AG10803 (cell line): ENCODE data around the gene ZNF844.

Experiments used
- DNase-seq: peaks from one replicate; pipeline ENCODE4 v3.0.0; 2010; ENCODE audit warnings: low read depth
- H3K4me3 ChIP-seq: 2 replicates; pipeline ENCODE4 v1.5.1; 2011; ENCODE audit warnings: mild to moderate bottlenecking, low read length, control low read depth
- TF ChIP-seq, protein P1 (sequence below): conservative IDR thresholded peaks from 2 replicates; pipeline ENCODE4 v1.5.1; 2011; ENCODE audit warnings: mild to moderate bottlenecking, low read length, control low read depth, inconsistent platforms

The ZNF844 gene

DNA sequence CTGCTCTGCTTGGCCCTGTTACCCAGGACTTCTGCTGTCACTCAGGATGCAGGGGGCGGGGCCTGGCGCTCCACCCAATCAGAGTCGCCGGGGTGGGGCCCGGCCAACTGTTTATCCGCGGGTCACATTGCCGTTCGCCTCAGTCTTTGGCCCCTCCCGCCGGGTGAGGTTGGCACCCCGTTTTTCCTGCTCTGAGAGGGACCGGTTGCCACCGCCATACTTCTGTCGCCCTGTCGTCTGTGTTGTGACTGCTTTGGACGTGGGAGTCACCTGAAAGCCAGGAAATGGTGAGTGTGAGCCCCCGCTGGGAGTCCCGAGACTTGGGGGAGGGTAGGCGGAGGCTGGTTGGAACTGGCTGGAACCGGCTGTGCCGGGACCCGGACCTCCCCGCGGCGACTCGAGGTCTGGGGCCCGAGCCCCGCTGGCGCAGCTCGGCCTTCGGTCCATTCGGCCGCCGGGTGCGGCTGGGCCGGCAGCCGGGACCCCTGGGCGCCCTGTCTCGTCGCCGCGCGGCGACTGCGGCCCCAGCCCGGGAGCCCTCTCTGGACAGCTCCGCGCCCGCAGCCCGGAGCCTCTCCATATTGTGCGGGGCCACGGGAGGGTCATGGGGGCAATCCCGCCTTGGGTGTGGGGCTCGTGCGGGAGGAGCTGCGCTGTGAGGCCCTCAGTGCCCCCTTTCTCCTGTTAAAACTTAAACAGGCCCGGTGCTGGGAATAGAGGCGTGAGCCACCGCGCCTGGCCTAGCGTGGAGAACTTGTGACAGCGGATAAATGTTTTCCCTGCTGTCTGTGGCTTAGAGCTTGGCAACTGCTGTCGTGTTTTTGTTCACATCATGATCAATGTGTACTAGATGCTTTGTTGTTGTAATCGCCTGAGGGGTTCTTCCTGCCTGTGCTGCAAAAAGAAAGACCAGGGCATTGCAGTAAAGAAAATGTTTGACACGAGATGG, at the start of gene ZNF844:
TSS of gene ZNF844 (plus strand) at position 142 of the 949 bp plus-strand sequence. CDS start at position 285, 143 bp downstream.
- TF ChIP-seq, protein P1, sequence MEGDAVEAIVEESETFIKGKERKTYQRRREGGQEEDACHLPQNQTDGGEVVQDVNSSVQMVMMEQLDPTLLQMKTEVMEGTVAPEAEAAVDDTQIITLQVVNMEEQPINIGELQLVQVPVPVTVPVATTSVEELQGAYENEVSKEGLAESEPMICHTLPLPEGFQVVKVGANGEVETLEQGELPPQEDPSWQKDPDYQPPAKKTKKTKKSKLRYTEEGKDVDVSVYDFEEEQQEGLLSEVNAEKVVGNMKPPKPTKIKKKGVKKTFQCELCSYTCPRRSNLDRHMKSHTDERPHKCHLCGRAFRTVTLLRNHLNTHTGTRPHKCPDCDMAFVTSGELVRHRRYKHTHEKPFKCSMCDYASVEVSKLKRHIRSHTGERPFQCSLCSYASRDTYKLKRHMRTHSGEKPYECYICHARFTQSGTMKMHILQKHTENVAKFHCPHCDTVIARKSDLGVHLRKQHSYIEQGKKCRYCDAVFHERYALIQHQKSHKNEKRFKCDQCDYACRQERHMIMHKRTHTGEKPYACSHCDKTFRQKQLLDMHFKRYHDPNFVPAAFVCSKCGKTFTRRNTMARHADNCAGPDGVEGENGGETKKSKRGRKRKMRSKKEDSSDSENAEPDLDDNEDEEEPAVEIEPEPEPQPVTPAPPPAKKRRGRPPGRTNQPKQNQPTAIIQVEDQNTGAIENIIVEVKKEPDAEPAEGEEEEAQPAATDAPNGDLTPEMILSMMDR = no peak
- peak; percentile 90 for DNase-seq
- H3K4me3 ChIP-seq = peak within 1 kb of the TSS; percentile 97

DNA sequence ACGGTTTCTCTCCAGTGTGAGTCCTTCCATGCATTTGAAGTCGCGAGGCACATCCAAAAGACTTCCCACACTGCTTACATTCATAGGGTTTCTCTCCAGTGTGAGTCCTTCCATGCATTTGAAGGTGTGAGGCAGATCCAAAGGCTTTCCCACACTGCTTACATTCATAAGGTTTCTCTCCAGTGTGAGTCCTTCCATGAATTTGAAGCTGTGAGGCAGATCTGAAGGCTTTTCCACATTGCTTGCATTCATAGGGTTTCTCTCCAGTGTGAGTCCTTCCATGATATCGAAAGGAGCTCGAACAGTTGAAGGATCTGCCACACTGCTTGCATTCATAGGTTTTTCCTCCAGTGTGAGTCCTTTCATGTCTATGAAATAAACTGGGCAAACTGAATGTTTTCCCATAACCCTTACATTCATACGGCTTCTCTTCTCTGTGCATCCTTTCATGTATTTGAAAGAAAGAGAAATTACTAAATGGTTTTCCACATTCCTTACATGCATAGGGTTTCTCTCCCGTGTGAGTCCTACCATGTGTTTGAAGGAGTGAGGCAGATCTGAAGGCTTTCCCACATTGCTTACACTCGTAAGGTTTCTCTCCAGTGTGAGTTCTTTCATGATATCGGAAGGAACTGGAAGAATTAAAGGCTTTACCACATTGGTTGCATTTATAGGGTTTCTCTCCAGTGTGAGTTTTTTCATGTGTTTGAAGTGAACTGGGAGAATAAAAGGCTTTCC, 49.3 kb upstream of the ZNF844 start:
- no peak for DNase-seq
- H3K4me3 ChIP-seq = no peak overlapping the region
- TF ChIP-seq, protein P1 = no peak

DNA sequence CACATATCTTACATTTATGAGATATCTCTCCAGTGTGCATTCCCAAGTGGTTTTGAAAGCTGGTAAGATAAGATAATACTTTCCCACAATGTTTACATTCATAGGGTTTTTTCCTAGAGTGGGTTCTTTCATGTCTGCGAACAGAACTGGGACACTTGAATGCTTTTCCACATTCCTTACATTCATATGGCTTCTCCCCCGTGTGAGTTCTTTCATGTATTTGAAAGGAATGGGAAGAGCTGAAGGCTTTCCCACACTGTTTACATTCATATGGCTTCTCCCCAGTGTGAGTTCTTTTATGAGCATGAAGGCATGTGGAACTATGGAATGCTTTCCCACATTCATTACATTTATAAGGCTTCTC, 48.8 kb upstream of the ZNF844 start:
- H3K4me3 ChIP-seq = no peak overlapping the region
- TF ChIP-seq, protein P1 = no peak
- DNase-seq = no peak

DNA sequence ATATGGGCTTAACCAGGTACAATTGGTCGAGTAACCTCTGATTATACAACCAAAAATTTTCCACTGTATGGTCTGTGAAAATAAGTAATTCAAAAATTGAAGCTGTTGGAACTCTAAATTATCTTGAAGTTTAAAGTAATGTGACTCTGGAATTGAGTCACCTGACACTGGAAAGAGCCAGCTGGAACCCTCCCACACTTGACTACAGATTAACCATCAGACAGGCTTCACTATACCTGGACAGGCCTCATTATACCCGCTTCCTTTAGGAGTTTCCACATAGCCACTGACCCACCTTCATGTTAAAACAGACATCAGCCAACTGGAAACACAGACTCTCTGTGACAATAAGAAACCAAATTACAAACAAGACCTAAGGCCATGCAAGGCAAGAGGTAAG, 30.3 kb upstream of the ZNF844 start:
- H3K4me3 ChIP-seq = peak overlapping the region; percentile 93
- no peak for DNase-seq
- TF ChIP-seq, protein P1 = no peak

DNA sequence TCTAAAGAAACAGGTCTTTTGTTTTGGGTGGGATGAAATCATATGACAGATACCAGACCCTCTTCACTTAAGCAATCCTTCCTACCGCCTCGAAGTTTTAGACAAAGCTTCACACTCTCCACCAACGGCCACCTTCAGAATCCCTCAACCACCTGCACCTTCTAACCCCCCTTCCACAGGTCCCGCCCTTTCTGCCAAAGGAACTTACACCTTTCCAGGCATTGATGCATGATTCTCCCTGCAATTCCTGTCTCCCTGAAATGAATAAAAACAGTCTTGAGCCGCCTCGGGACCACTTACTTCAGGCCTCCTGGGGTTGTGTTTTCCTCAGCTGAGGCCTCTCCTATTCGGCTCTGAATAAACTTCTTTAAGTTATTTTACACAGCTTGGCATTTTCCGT, 29.9 kb upstream of the ZNF844 start:
- TF ChIP-seq, protein P1 = no peak
- peak overlapping the region; percentile 93 for H3K4me3 ChIP-seq
- DNase-seq = no peak

DNA sequence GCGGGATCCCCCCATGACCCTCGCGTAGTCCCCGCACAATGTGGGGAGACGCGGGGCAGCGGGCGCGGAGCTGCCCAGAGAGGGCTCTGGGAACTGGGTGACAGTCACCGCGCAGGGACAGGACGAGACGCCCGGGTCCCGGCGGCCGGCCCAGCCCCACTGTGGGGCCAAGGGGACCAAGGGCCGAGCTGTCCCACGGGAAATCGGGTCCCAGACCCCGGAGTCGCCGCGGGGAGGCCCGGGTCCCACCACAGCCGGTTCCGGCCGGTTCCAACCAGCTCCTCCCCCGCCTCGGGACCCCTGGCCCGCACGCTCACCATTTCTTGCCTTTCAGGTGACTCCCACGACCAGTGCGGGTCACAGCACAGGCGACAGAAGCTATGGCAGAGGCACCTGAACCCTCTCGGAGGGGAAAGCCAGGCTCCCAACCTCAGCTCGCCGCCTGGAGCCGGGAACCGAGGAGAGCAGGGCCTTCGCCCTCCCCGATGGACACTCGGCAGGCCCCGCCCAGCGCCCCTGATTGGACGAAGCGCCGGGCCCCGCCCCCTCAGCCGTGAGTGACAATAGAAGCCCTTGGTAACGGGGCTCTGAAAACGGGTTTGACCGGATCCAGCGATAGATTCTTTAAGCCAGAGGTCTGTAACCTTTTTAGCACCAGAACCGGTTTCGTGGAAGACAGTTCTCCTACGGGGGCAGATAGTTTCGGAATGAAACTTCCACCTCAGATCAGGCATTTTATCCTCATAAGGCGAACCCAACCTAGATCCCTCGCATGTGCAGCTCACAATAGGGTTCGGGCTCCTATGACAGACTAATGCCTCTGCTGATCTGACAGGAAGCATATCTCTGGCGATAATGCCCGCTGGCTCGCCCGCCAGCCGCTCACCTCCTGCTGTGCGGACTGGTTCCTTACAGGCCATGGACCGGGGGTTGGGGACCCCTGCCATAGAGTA, 29.0 kb upstream of the ZNF844 start, which contains the start of gene ZNF433:
TSS of gene ZNF433 (minus strand) at position 460 of the 953 bp plus-strand sequence. CDS start at position 320, 140 bp downstream.
- peak within 1 kb of the TSS; percentile 93 for H3K4me3 ChIP-seq
- peak; percentile 79 for DNase-seq
- TF ChIP-seq, protein P1 = 0 out of 2 replicates have a peak, but pooled peaks have one; percentile 6
